NB4 (cell line): Measurements from ENCODE around the gene PIAS1.

Experiments used
- DNase-seq: peaks from one replicate; pipeline ENCODE4 v3.0.0; 2010; ENCODE audit warnings: low read depth
- H3K4me3 ChIP-seq: one replicate; pipeline ENCODE4 v1.5.1; 2011; ENCODE audit warnings: mild to moderate bottlenecking, low read depth, low read length, moderate library complexity
- MYC ChIP-seq: IDR thresholded peaks from 2 replicates; pipeline ENCODE4 v1.6.1; 2011; ENCODE audit warnings: low read depth, low read length
- POLR2A ChIP-seq: IDR thresholded peaks from 2 replicates; pipeline ENCODE4 v1.6.1; 2011; ENCODE audit warnings: mild to moderate bottlenecking; ENCODE audit not compliant: insufficient read length; ENCODE audit errors: extremely low read depth
- TF ChIP-seq, protein P1 (sequence below): IDR thresholded peaks from 2 replicates; pipeline ENCODE4 v1.6.1; 2011; ENCODE audit warnings: low read depth, low read length
- TF ChIP-seq, protein P2 (sequence below): IDR thresholded peaks from one replicate; pipeline ENCODE4 v1.5.1; 2012; ENCODE audit warnings: low read depth, low read length

The PIAS1 gene

DNA sequence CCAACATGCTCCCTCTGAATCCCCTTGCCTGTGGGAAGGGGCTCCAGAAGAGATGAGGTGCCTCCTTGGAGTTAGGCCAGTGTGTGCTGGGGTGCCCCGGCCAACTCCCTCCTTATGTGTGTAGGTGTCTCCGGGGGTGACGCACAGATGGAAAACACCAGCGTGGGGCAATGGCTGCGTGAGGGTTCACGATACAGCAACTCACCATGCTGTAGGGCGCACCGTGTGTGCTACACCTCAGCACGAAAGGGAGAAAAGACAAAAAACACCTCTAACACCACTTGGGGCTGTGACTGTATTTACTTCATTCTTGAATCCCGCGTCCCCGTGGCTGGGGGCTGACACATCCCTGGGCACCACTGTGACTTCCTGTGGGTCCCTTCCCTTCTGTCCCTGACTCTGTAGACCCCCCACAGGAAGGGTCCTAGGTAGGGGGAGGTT lies 152.6 kb downstream of the PIAS1 start:
- no peak for DNase-seq
- H3K4me3 ChIP-seq: no peak overlapping the region
- TF ChIP-seq MYC (no peak), POLR2A (no peak)
- TF ChIP-seq, protein P1, sequence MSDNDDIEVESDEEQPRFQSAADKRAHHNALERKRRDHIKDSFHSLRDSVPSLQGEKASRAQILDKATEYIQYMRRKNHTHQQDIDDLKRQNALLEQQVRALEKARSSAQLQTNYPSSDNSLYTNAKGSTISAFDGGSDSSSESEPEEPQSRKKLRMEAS: no peak
- TF ChIP-seq, protein P2, sequence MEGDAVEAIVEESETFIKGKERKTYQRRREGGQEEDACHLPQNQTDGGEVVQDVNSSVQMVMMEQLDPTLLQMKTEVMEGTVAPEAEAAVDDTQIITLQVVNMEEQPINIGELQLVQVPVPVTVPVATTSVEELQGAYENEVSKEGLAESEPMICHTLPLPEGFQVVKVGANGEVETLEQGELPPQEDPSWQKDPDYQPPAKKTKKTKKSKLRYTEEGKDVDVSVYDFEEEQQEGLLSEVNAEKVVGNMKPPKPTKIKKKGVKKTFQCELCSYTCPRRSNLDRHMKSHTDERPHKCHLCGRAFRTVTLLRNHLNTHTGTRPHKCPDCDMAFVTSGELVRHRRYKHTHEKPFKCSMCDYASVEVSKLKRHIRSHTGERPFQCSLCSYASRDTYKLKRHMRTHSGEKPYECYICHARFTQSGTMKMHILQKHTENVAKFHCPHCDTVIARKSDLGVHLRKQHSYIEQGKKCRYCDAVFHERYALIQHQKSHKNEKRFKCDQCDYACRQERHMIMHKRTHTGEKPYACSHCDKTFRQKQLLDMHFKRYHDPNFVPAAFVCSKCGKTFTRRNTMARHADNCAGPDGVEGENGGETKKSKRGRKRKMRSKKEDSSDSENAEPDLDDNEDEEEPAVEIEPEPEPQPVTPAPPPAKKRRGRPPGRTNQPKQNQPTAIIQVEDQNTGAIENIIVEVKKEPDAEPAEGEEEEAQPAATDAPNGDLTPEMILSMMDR: no peak

DNA sequence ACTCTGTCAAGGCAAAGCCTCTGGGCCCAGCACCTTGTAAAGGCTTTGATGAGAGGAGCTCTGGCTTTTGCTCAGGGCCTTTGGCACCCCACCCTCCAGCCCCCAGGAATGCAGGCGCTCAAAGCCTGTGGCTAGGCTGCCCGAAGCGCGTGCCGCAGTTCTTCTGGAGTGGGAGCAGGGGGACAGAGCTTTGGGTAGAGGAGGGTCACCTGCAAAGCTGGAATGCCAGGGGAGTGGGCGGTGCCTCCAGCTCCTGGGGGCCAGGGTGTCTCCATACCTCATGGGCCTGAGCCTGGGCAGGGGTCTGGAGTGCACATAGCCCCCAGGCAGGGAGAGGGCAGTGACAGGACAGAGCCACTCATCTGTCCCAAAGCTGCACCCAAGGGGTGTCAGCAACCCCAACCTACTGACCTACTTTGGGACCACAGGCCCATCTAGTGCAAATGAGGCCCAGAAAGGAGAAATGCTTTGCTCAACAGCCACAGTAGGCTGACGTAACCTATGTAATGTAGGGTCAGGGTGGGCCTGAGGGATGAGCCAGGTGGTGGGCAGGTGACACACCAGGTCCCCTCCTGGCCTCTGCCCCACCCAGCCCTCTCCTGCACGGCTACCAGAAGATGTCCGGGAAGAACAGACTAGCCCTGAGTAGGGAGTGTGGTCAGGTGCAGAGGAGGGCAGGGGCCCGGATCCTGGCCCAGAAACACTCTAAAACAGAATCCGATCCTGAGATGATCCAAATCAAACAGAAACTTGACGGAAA lies 153.2 kb downstream of the PIAS1 start:
- DNase-seq: no peak
- H3K4me3 ChIP-seq: no peak overlapping the region
- no peak for TF ChIP-seq POLR2A
- no peak for TF ChIP-seq MYC
- TF ChIP-seq, protein P2: no peak
- TF ChIP-seq, protein P1: no peak

DNA sequence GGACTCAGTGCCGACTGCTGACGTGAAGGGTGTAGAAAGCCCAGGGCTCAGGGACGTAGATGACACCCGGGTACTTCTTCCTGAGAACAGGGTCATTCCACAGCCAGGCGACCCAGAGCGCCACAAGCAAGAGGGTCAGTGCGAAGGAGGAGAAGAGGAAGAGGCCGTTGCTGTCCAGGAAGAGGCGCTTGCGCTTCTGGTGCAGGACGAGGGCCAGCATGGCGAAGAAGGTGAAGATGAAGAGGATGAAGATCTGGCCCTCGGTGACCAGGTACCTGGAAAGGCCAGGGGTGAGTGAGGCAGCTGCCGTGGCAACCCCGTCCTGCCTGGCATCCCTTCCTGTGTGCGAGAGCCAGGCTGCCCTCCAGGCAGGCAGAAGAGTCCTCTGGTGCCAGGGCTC lies 154.0 kb downstream of the PIAS1 start:
- H3K4me3 ChIP-seq: no peak overlapping the region
- TF ChIP-seq POLR2A (no peak), MYC (no peak)
- TF ChIP-seq, protein P1: no peak
- TF ChIP-seq, protein P2: no peak
- no peak for DNase-seq

DNA sequence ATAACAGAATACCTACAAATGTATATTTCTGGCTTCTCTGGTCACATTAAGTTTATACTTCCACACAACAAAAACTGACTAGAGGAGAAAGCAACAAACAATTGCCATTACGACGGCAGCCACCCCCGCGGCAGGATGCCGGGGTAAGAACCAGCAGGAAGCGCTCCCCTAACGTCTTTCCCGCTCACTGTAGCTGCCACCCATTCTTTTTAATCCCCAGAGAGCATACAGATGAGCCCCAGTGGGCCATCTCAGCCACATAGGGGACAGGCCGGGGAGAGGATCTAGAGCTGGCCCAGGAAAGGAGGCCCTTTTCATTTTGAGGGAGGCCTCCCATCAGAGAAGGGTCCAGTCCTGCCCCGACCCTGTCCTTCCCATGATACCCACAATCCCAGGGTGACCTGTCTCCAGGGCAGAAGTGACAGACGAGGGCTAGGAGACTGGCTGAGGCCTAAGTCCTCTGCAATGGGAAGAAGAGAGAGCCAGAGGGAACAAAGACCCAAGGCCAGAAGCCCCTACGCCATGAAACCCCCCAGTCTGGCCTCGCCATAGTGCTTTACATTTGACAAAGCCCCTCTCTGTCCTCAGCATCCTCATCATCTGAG lies 154.6 kb downstream of the PIAS1 start:
- DNase-seq: peak; percentile 82
- peak overlapping the region; percentile 6 for H3K4me3 ChIP-seq
- TF ChIP-seq, protein P2: no peak
- TF ChIP-seq, protein P1: 0 out of 2 replicates have a peak, but pooled peaks have one; percentile 12
- no peak for TF ChIP-seq MYC
- TF ChIP-seq POLR2A: no peak

DNA sequence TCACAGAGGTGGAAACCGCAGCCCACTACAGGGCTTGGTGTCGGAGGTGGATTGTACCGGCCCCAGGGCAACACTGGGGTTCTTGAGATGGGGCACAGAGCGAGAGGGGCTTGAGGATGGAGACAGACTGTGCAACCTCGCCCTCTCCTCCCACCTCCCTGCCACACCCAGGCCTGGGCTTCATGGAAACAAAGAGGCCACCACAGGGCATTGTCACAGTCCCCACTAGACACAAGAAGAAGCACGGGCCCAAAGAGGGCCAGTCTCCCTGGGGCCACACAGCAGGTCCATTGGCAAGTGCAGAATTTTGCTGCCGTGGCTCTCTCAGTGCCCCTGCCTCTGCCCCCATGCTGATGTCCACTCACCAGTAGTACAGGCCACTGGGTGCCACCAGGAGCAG lies 155.2 kb downstream of the PIAS1 start:
- no peak for DNase-seq
- TF ChIP-seq POLR2A (no peak), MYC (no peak)
- TF ChIP-seq, protein P2: no peak
- TF ChIP-seq, protein P1: no peak
- H3K4me3 ChIP-seq: peak overlapping the region; percentile 6
